ENCODE results near the gene XIAP.

- TF ChIP-seq CTCF (IDR thresholded peaks at IDR 0.05): no peak
- no peak for TF ChIP-seq ZFX (IDR thresholded peaks at IDR 0.05; ENCODE audit: borderline replicate concordance)
These were observed 83.2 kb downstream of the XIAP start for GRCh38 chrX:123943074-123943473.

Data from 22Rv1 (cell line).